GM19328 (cell line): Measurements from ENCODE around the gene ZEB1.
"Not testable (repeated sequence)": the region's sequence is repeated elsewhere in the genome, so short reads cannot be mapped to it uniquely, and the experiment has no call there.

Experiments used
- ATAC-seq: cut with Tn5 transposase; IDR thresholded peaks from one replicate; pipeline ENCODE4 v1.9.1; 2021; ENCODE audit warnings: mild to moderate bottlenecking, moderate library complexity; ENCODE audit not compliant: unreplicated experiment

The ZEB1 gene

GRCh38 chr10:31419394-31420063 is 100.5 kb downstream of the ZEB1 start:
- no peak for ATAC-seq

GRCh38 chr10:31421322-31421721 is 102.3 kb downstream of the ZEB1 start:
- no peak for ATAC-seq

- no peak for ATAC-seq
These were observed 103.6 kb downstream of the ZEB1 start for GRCh38 chr10:31422634-31423033.

- ATAC-seq, result no peak
These were observed 105.5 kb downstream of the ZEB1 start for GRCh38 chr10:31424473-31424872.

GRCh38 chr10:31426401-31426800 is 107.4 kb downstream of the ZEB1 start:
- no peak for ATAC-seq

GRCh38 chr10:31427334-31427733 is 108.3 kb downstream of the ZEB1 start:
- ATAC-seq, result not testable (repeated sequence)

GRCh38 chr10:31428499-31428898 is 109.5 kb downstream of the ZEB1 start:
- not testable (repeated sequence) for ATAC-seq

- no peak for ATAC-seq
These were observed 112.0 kb downstream of the ZEB1 start for GRCh38 chr10:31431021-31431420.

- ATAC-seq, result no peak
These were observed 118.9 kb downstream of the ZEB1 start for GRCh38 chr10:31437959-31438358.

GRCh38 chr10:31451766-31452165 is 132.8 kb downstream of the ZEB1 start:
- no peak for ATAC-seq

- ATAC-seq, result no peak
These were observed 137.5 kb downstream of the ZEB1 start for GRCh38 chr10:31456468-31456867.

GRCh38 chr10:31457858-31458257 is 138.8 kb downstream of the ZEB1 start:
- ATAC-seq, result no peak

GRCh38 chr10:31458974-31459373 is 140.0 kb downstream of the ZEB1 start:
- no peak for ATAC-seq

GRCh38 chr10:31460242-31460641 is 141.2 kb downstream of the ZEB1 start:
- no peak for ATAC-seq

- no peak for ATAC-seq
These were observed 145.5 kb downstream of the ZEB1 start for GRCh38 chr10:31464552-31464951.

GRCh38 chr10:31466313-31466712 is 147.3 kb downstream of the ZEB1 start:
- ATAC-seq, result no peak

- ATAC-seq, result no peak
These were observed 148.9 kb downstream of the ZEB1 start for GRCh38 chr10:31467791-31468535.

GRCh38 chr10:31468536-31468859 is 149.5 kb downstream of the ZEB1 start:
- ATAC-seq, result no peak

- no peak for ATAC-seq
These were observed 156.5 kb downstream of the ZEB1 start for GRCh38 chr10:31475519-31475918.

- ATAC-seq, result no peak
These were observed 157.1 kb downstream of the ZEB1 start for GRCh38 chr10:31476088-31476487.

- no peak for ATAC-seq
These were observed 158.6 kb downstream of the ZEB1 start for GRCh38 chr10:31477584-31477983.

- ATAC-seq, result no peak
These were observed 160.7 kb downstream of the ZEB1 start for GRCh38 chr10:31479752-31480151.

- ATAC-seq, result no peak
These were observed 164.5 kb downstream of the ZEB1 start for GRCh38 chr10:31483546-31483945.
